Body of pancreas (tissue), 4 donors: Measurements from ENCODE around the gene MED15.

Source experiments
- POLR2A ChIP-seq, 3 donors: fragments of 450-650 bp; IDR thresholded peaks; one replicate each; pipeline ENCODE4 v1.6.1; 2016; ENCODE audit warnings: antibody characterized with exemption in 3 of 3, mild to moderate bottlenecking in 2 of 3
- TF ChIP-seq, protein P1 (sequence below), 7 experiments: fragments of 450-650 bp in 4 of 7; fragments of 200-600 bp in 3 of 7; sonication (generic) in 3 of 7; IDR thresholded peaks; one replicate each; pipeline ENCODE4 v1.5.1; 2016 to 2019; ENCODE audit warnings: antibody characterized with exemption in 7 of 7

DNA sequence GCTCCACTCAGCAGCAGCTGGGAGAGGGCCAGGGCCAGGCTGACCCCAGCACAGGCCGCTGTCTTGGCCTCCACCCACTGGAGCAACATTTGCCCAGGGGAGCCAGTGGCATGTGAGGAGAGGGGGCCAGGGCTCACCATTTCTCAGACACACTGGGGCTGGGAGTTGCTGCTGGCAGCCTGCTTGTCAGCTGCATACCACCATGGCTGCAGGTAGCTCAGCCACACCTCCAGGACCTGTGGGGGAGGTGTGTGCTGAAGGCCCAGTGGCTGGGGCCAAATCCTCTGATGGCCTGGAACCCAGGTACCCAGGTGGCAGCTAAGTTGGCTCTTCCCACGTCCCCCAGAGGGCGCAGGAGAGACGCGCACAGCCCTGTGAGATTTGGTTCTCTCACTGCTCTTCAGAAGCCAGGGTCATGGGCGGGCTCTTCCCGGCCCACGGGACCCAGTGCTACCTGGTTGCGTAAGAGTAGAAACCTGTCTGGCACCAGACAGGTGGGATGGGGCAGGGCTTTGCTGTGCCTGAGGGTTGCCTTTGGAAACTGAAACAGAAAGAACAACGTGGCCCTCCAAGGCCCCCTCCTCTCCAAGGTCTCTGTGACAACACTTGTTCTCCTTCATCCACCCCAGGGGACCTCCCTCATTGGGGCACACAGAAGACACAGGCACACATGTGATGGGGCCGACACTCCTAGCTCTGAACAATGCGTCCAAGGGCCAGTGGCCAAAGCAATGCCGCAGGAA is 98.8 kb downstream of the MED15 start:
- TF ChIP-seq, protein P1, sequence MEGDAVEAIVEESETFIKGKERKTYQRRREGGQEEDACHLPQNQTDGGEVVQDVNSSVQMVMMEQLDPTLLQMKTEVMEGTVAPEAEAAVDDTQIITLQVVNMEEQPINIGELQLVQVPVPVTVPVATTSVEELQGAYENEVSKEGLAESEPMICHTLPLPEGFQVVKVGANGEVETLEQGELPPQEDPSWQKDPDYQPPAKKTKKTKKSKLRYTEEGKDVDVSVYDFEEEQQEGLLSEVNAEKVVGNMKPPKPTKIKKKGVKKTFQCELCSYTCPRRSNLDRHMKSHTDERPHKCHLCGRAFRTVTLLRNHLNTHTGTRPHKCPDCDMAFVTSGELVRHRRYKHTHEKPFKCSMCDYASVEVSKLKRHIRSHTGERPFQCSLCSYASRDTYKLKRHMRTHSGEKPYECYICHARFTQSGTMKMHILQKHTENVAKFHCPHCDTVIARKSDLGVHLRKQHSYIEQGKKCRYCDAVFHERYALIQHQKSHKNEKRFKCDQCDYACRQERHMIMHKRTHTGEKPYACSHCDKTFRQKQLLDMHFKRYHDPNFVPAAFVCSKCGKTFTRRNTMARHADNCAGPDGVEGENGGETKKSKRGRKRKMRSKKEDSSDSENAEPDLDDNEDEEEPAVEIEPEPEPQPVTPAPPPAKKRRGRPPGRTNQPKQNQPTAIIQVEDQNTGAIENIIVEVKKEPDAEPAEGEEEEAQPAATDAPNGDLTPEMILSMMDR (IDR thresholded peaks at IDR 0.05): peak; percentile 70 to 96 (median 92)
- TF ChIP-seq POLR2A (IDR thresholded peaks at IDR 0.05): no peak
